Astrocyte (in vitro differentiated cells and primary cell): ENCODE data around the gene ALOXE3. TPM values are rescaled to one million over a fixed set of nuclear protein-coding genes. Genes with fewer than 3 reads are reported as not detected.

ENCODE experiments used
- DNase-seq: peaks from one replicate; pipeline ENCODE4 v3.0.0-alpha.2; 2010; ENCODE audit warnings: low read depth
- FAIRE-seq: peaks from 2 replicates; lab custom pipeline; 2011; peaks lifted over from hg19 to GRCh38; lab: Jason Lieb, UNC
- H2AFZ ChIP-seq: 2 replicates; pipeline ENCODE4 v1.6.0; 2012; ENCODE audit warnings: low read depth, low read length, inconsistent platforms
- H3K27ac ChIP-seq: 2 replicates; pipeline ENCODE4 v1.5.1; 2011; ENCODE audit warnings: low read depth, low read length, inconsistent platforms
- H3K27me3 ChIP-seq: 2 replicates; pipeline ENCODE4 v1.6.0; 2011; ENCODE audit warnings: low read length, inconsistent platforms; ENCODE audit not compliant: insufficient read depth
- H3K36me3 ChIP-seq: 2 replicates; pipeline ENCODE4 v1.5.1; 2011; ENCODE audit warnings: low read length, inconsistent platforms; ENCODE audit not compliant: insufficient read depth
- H3K4me1 ChIP-seq: 2 replicates; pipeline ENCODE4 v1.5.1; 2011; ENCODE audit warnings: low read length, inconsistent platforms; ENCODE audit not compliant: insufficient read depth
- H3K4me2 ChIP-seq: 2 replicates; pipeline ENCODE4 v1.6.0; 2012; ENCODE audit warnings: low read length, inconsistent platforms
- H3K4me3 ChIP-seq: 2 replicates; pipeline ENCODE4 v1.5.1; 2011; ENCODE audit warnings: low read depth, mild to moderate bottlenecking, low read length, inconsistent platforms; ENCODE audit not compliant: insufficient read depth
- H3K79me2 ChIP-seq: 2 replicates; pipeline ENCODE4 v1.6.0; 2012; ENCODE audit warnings: mild to moderate bottlenecking, low read length, inconsistent platforms; ENCODE audit not compliant: insufficient read depth
- H3K9ac ChIP-seq: 2 replicates; pipeline ENCODE4 v1.6.0; 2012; ENCODE audit warnings: mild to moderate bottlenecking, low read length, inconsistent platforms
- H3K9me3 ChIP-seq: 2 replicates; pipeline ENCODE4 v1.5.1; 2012; ENCODE audit warnings: low read depth, mild to moderate bottlenecking, low read length, inconsistent platforms; ENCODE audit not compliant: insufficient read depth
- H4K20me1 ChIP-seq: 2 replicates; pipeline ENCODE4 v1.6.0; 2012; ENCODE audit warnings: low read length, inconsistent platforms; ENCODE audit not compliant: insufficient read depth
- H3K27ac Mint-ChIP-seq: one replicate; pipeline ENCODE4 v1.8.0; 2021; ENCODE audit warnings: mild to moderate bottlenecking, mixed read lengths; ENCODE audit not compliant: unreplicated experiment
- H3K27me3 Mint-ChIP-seq: one replicate; pipeline ENCODE4 v1.8.0; 2021; ENCODE audit warnings: low read depth, mixed read lengths; ENCODE audit not compliant: unreplicated experiment
- H3K36me3 Mint-ChIP-seq: one replicate; pipeline ENCODE4 v1.8.0; 2021; ENCODE audit warnings: low read depth, mixed read lengths; ENCODE audit not compliant: unreplicated experiment
- H3K4me1 Mint-ChIP-seq: one replicate; pipeline ENCODE4 v1.8.0; 2021; ENCODE audit warnings: low read depth, mixed read lengths; ENCODE audit not compliant: unreplicated experiment
- H3K4me3 Mint-ChIP-seq: one replicate; pipeline ENCODE4 v1.8.0; 2021; ENCODE audit warnings: mild to moderate bottlenecking, moderate library complexity, mixed read lengths; ENCODE audit not compliant: unreplicated experiment
- H3K9me3 Mint-ChIP-seq: one replicate; pipeline ENCODE4 v1.8.0; 2021; ENCODE audit warnings: mild to moderate bottlenecking, mixed read lengths; ENCODE audit not compliant: unreplicated experiment
- CTCF ChIP-seq: IDR thresholded peaks from 2 replicates; pipeline ENCODE4 v1.5.1; 2011; ENCODE audit warnings: low read depth, mild to moderate bottlenecking, inconsistent platforms, low read length, moderate library complexity; ENCODE audit not compliant: insufficient read depth
- EZH2 ChIP-seq: IDR thresholded peaks from 2 replicates; pipeline ENCODE4 v1.6.1; 2012; ENCODE audit warnings: mild to moderate bottlenecking, low read length, inconsistent platforms; ENCODE audit not compliant: insufficient read depth
- total RNA-seq: library from RNA; stranded (reverse); gene quantifications from 2 replicates; pipeline ENCODE4 v1.2.1, GENCODE V29; 2021

ALOXE3 gene
- total RNA-seq, 1 donor from 2014 or later, result 0.82 TPM

- Mint-ChIP-seq H3K27me3 (peaks cover 12% of the 10 kb centered on the region), H3K9me3 (no peaks in the 10 kb centered on the region), H3K4me1 (peaks cover 1% of the 10 kb centered on the region), H3K27ac (no peak overlapping the region), H3K36me3 (no peaks in the 10 kb centered on the region), H3K4me3 (no peak overlapping the region)
- no peak overlapping the region for H3K4me3 ChIP-seq
- H3K4me1 ChIP-seq, result no peaks in the 10 kb centered on the region
- H3K27ac ChIP-seq, result no peak overlapping the region
- DNase-seq (no peak), FAIRE-seq (no peak)
- H3K27me3 ChIP-seq, result no peaks in the 10 kb centered on the region
- no peak overlapping the region for H3K4me2 ChIP-seq
- H4K20me1 ChIP-seq, result no peaks in the 10 kb centered on the region
- H3K79me2 ChIP-seq, result no peaks in the 10 kb centered on the region
- no peaks in the 10 kb centered on the region for H3K36me3 ChIP-seq
- TF ChIP-seq EZH2, result no peak
- H3K9me3 ChIP-seq, result no peaks in the 10 kb centered on the region
- no peak overlapping the region for H3K9ac ChIP-seq
- no peak overlapping the region for H2AFZ ChIP-seq
Measured at GRCh38 chr17:8133941-8134340, 15.6 kb upstream of the ALOXE3 start.

GRCh38 chr17:8133399-8133798, 15.1 kb upstream of the ALOXE3 start:
- Mint-ChIP-seq H3K4me3 (no peak overlapping the region), H3K36me3 (no peaks in the 10 kb centered on the region), H3K27me3 (peaks cover 13% of the 10 kb centered on the region), H3K9me3 (no peaks in the 10 kb centered on the region), H3K27ac (no peak overlapping the region), H3K4me1 (peaks cover 1% of the 10 kb centered on the region)
- DNase-seq (no peak), FAIRE-seq (no peak)
- H4K20me1 ChIP-seq, result no peaks in the 10 kb centered on the region
- TF ChIP-seq EZH2 (no peak), CTCF (no peak)
- H3K36me3 ChIP-seq, result no peaks in the 10 kb centered on the region
- no peak overlapping the region for H3K27ac ChIP-seq
- no peaks in the 10 kb centered on the region for H3K4me1 ChIP-seq
- no peaks in the 10 kb centered on the region for H3K27me3 ChIP-seq
- no peaks in the 10 kb centered on the region for H3K9me3 ChIP-seq
- no peak overlapping the region for H2AFZ ChIP-seq
- H3K9ac ChIP-seq, result no peak overlapping the region
- no peak overlapping the region for H3K4me2 ChIP-seq
- no peaks in the 10 kb centered on the region for H3K79me2 ChIP-seq
- H3K4me3 ChIP-seq, result no peak overlapping the region

GRCh38 chr17:8131844-8132441, 13.6 kb upstream of the ALOXE3 start:
- no peak for FAIRE-seq

More at GRCh38 chr17:8131844-8132441, 13.6 kb upstream of the ALOXE3 start:
- Histone ChIP-seq H3K4me3 (no peak overlapping the region), H4K20me1 (peaks cover 4% of the 10 kb centered on the region), H3K27me3 (no peaks in the 10 kb centered on the region), H3K4me1 (peaks cover 3% of the 10 kb centered on the region), H3K9me3 (no peaks in the 10 kb centered on the region), H3K9ac (no peak overlapping the region), H3K36me3 (no peaks in the 10 kb centered on the region), H2AFZ (no peak overlapping the region), H3K79me2 (no peaks in the 10 kb centered on the region), H3K27ac (no peak overlapping the region), H3K4me2 (no peak overlapping the region)
- Mint-ChIP-seq H3K27me3 (peaks cover 21% of the 10 kb centered on the region), H3K36me3 (no peaks in the 10 kb centered on the region), H3K4me3 (no peak overlapping the region), H3K4me1 (peaks cover 1% of the 10 kb centered on the region), H3K9me3 (no peaks in the 10 kb centered on the region), H3K27ac (no peak overlapping the region)
- no peak for DNase-seq
- no peak for TF ChIP-seq EZH2
